Skeletal muscle cell (primary cell): ENCODE data around the gene GLRA1.

ENCODE experiments used
- DNase-seq: peaks from one replicate; pipeline ENCODE4 v3.0.0-alpha.2; 2010; ENCODE audit warnings: low read depth
- H3K4me3 ChIP-seq: 2 replicates; pipeline ENCODE4 v1.5.1; 2011; ENCODE audit warnings: low read depth, mild to moderate bottlenecking, control low read depth, low read length, moderate library complexity

GLRA1 gene

DNA sequence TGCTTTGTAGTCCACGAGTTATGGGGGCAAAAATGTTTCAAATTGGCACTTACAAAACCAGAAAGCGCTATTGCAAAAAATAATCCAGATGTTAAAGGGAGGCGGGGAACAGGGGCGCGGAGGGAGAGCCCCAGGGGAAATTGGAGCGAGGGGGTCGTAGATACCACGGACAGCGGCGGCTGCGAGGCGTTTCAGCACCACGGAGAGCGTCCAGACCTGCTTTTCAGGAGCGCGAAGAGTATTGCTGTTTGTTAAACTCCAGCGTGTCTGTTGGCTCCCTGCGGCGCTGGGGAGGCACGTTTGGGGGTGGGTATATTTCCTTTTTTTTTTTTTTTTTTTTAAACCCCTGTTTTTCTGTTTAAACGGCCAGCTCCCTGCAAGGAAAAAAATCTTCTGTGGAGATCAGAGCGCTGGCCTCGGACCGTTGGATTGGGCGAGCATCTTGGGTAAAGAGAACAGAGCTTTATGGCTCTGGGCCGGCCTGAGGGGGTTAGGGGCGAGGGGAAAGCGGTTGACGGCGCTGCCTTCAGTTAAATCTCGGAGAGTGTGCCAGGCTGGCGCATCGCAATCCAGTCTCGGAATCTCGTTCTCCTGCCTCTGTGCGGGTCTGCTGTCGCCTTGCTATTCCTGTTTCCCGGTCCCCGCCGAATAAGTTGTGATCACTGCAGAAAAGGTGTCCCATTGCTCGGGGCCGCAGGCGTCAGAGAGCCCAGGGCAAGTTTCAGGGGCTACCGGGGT is at the start of gene GLRA1:
Gene GLRA1, minus strand, starts transcription at position 288 of the 738 bp plus-strand sequence. CDS start 302 bp downstream, outside the sequence.
- DNase-seq, result peak; percentile 2
- H3K4me3 ChIP-seq, result no peak within 1 kb of the TSS

DNA sequence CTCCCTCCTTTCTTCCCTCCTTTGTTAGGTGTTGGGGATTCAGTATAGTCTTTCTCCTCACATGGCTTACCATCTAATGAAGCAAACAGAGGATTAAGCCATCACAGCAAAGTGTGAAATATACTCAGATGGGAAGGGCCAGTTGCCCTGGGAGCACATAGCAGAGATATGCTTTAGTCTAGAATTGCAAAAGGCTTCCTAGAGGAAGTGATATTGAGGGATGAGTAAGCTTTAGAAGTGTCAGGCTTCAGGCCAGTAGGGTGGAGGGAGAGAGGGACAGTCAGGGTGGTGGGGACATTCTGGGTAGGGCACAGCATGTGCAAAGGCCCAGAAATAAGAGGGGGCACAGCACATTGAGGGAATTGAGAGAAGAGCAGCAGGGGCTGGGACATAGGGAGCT is 46.2 kb upstream of the GLRA1 start:
- no peak overlapping the region for H3K4me3 ChIP-seq
- DNase-seq, result no peak

DNA sequence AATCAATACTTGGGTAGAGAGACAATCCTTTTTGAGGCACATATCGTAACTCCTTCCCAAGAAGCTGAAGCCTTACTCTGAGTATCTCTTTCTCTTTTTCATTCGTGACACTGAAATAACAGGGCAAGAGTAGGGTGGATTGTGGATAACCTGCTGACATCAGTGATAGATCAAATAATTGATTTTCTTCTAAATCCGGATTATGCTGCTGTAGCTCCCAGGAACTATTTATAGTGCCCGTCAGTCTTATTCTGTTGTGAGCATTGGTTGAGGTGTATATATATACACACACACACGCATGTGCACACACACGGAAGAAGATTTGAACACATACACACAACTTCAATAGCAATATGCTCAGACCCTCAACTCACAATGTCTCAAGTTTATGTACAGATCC is 43.2 kb upstream of the GLRA1 start:
- DNase-seq, result no peak

DNA sequence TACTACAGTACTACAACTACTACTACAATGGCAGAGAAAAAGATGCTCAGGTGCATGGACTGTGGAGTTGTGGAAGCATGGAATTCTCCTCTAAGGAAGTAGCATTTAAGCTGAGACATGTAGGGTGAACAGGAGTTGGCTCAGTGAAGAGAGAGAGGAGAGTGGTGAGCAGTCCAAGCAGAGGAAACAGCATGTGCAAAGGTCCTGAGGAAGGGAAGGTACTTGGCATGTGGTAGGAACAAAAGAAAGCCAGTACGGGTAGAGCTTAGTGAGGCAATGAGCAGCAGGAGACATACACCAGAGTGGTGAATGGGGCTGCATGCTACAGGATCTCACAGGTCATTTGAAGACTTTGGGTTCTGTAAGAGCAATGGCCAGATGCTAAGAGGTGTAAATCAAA is 41.4 kb upstream of the GLRA1 start:
- DNase-seq, result no peak
- no peak overlapping the region for H3K4me3 ChIP-seq

More for the DNA sequence above, 43.2 kb upstream of the GLRA1 start:
- H3K4me3 ChIP-seq, result no peak overlapping the region

DNA sequence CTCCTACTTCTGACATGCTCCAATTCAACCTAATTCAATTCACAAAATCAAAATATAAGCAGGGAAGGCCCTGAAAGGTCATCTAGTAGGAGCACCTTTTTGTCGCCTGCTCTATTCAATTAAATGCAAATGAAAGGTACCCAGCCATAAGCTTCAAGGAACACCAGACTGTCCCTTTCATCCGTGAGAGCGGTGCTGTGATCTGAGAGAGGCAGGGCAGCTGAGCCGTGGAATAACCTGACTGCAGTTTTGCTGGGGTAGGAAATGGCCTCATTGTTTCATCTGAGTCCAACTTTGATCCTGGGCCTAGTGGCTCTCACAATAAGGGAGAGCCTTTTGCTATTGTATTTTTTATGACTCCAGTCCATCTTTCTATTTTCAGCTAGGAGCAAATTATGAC is 39.8 kb upstream of the GLRA1 start:
- no peak for DNase-seq
- H3K4me3 ChIP-seq, result no peak overlapping the region

DNA sequence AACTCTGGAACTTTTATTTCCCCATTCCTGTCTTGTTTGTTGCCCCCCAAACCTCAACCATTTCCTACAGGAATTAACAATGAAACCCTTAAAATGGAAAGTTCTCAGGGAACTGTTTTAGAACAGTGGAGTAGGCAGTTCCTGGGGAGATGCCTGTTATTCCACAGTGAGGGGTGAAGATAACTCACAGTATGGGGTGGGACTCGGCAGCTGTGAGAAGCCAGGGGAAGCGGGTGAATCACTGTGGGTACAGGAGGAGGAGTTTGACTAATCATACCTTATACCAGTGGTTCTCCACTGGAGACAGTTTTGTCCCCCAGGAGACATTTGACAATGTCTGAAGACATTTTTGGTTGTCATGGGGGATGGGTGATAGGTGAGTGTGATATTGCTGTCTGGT is 36.9 kb upstream of the GLRA1 start:
- DNase-seq, result no peak
- no peak overlapping the region for H3K4me3 ChIP-seq

DNA sequence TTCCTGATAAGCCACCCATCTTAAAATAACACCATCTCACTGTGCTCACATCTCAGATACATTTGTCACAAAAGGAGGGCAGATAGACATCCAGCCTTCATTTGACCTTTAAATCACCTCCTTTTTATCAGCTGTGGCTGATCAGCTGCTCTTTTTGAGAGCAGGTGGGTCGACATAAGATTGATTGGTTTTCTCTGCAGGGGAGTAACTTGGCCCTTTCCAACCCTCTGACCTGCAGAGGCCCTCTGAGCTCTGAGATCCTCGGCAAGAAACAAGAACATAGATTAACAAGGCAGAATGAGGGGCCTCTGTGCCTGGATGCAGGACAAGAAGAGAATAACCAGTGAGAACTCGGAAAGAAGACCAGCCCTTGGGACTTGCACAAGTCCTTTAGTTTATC is 33.5 kb upstream of the GLRA1 start:
- no peak for DNase-seq
- H3K4me3 ChIP-seq, result no peak overlapping the region

DNA sequence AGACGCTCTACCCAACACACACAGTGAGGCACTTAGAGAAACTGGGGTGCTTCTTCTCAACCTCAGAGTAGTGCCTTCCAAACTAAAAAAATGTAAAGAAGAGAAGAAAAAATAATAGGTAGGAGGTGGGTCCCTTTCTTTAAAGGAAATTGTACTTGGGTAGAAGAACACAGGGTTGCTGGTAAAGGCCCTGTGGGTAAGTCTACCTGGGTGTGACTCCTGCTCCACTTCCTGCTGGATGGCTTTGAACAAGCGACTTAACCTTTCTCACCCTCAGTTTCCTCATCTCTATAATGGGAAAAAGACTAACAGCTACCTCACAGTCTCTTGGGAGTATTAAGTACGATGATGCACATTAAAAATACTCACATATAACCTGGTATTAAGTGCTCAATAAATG is 32.1 kb upstream of the GLRA1 start:
- no peak for DNase-seq
- no peak overlapping the region for H3K4me3 ChIP-seq

DNA sequence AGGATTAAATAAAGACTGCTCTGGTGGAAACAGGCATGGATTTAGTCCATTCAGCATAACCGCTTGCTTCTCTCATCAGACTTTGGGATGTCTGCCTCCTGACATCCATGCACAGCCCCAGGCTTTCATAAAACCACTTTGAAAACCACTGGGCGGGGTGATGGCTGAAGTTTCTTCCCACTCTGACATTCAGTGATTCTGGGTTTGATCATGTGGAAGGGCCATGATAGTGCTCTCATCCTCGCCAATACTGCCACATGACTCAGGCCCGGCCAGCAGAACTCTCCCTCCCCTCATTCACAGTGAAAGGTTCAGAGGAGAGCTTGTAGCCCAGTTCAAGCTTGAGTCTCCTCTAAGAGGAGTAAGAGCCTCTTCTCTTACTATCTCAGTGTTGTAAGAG is 29.6 kb upstream of the GLRA1 start:
- H3K4me3 ChIP-seq, result no peak overlapping the region
- DNase-seq, result no peak

DNA sequence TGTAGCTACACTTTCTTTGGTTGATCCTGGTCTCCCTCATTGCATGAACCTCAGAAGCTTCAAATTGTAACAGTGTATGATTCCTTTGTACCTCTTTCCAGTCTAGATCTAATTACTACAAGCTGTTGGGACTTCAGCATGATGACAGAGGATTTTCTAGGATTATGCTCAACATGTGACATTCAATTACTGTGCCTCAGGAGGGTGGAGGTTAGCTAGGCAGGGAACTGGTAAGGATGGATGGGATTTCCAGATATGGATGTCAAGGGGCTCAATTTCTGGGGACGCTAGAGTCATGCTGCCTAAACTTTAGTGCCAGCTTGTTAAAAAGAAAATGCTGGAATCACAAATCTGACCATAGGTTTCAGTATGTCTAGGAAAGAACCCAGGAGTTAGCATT is 29.2 kb upstream of the GLRA1 start:
- H3K4me3 ChIP-seq, result no peak overlapping the region
- DNase-seq, result no peak

DNA sequence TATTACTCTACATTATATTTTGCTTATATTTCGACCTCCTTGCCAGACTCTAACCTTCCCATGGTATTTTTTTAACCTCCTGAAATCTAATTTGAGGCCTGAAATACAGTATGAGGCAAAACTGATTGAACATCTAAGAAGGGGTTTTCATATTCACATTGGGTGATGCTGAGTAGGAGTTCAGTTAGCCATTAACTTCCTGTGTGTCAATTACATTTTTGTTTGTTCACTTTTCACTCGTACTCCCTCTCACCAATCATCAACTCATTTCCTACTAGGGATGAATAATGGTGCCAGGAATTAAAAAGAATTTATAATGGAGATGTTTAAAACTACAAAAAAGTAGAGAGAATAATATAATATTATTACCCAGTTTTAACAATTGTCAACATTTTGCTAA is 27.6 kb upstream of the GLRA1 start:
- H3K4me3 ChIP-seq, result no peak overlapping the region
- no peak for DNase-seq

DNA sequence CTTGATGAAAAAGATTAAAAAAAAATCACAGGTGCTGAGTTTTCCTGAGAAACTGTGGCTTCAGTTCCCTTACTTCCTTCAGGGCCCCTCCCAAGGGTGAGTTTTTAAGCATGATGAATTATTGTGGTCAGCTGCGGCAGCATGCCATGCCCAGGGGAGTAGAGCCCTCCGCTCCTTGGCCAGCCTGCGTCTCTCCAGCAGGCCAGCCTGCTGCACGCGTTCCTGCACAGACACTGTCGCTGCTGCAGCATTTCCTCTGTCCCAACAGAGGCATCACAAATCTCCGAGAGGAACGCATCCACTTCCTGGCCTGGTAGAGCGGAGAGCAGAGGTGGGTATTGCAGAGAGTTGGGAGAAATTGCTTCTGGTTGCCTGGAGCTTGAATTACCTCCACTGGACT is 26.1 kb upstream of the GLRA1 start:
- no peak overlapping the region for H3K4me3 ChIP-seq
- DNase-seq, result no peak

DNA sequence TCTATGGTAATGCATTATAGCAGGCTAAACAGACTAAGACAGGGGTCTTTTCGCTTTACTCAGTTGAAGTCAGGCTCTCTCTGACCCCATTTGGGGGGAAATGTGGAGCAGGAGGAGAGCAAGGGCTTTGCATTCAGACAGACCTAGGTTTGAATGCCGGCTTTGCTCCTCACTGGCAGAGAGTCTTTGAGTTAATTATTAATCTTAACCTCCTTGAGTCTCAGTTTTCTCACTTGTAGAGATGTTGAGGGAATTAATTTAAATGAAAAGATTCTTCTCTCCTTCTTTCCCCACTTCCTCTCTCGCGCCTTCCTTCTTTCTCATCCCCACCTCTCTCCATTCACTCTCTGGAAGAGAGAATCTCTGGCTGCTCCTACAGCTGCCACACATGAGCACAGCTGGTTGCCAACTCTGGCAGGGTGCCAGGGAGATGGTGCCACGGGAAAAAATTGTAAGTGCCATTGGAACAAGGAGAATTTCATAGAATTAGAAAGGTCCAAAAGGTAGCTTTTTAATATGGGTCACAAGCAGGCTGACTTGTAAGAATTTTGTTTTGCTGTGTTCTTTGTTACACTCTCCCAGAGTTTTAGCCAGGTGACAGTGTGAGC is 25.2 kb upstream of the GLRA1 start:
- no peak for DNase-seq
- no peak overlapping the region for H3K4me3 ChIP-seq

DNA sequence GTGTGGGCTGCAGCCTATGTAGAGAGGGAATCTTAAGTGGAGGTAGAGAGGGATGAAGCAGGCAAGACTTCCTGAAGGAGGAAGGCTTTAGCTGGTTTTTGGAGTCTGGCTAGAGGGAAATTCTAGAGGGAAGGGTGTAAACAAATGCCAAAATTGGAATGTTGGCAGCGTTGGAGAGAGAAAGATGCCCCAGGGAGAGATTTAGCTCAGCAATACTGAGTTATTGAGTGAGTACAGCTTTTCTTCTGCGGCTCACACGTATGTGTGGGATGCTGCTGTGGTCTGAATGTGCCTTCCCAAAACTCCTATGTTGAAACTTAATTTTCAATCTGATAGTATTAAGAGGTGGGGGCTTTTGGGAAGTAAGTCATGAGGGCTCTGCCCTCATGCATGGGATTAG is 24.5 kb upstream of the GLRA1 start:
- DNase-seq, result no peak
- H3K4me3 ChIP-seq, result no peak overlapping the region

DNA sequence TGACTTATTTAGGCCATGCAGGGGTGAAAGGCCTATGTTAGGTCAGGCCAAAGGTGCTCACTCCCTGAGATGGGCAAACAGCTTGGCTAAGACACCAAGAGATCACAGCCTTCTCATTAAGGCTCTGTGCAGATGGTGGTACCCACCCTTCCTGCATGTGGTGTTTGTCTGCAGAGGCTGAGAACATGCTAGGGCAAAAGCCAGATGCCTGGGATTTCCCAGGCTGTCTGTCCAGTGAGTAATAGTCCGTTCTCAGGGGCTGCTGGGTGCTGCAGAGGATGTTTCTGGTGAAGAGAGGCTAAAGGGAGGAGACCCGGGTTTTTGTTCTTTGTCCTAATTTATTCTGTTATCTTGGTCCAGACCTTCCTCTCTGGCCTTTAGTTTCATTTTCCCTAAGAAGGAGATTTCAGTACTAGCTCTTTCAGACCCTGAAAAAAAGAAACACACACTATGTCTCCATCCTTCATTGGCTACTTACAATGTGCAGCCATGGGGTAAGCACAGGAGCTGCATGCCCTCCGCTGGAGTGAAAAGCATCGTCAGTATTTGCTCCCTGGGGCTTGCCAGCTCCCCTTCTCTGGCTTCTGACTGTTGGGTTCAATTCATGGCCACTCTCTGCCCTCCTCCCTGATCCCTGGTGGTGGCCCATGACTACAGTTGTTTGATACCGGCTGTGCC is 23.4 kb upstream of the GLRA1 start:
- DNase-seq, result no peak
- H3K4me3 ChIP-seq, result no peak overlapping the region

DNA sequence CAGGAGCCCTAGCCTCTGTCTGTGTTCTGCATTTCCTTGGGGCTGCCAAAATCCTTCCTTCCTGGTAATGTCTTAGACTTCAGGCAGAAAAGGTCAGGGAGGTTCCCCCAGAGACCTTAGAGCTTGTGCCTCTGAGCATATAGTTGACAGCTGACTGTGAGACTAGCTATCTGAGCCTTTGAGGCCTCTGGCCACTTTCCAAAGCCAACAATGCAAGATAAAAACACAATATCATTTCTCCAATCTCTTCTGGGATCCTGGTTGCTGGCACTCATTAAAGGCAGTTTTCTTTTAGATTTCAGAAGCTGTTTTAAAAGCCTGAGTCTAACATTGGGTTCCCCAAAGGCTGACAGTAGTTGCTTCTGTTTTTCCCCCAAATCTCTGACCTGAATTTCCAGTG is 13.2 kb upstream of the GLRA1 start:
- H3K4me3 ChIP-seq, result no peak overlapping the region
- DNase-seq, result no peak

DNA sequence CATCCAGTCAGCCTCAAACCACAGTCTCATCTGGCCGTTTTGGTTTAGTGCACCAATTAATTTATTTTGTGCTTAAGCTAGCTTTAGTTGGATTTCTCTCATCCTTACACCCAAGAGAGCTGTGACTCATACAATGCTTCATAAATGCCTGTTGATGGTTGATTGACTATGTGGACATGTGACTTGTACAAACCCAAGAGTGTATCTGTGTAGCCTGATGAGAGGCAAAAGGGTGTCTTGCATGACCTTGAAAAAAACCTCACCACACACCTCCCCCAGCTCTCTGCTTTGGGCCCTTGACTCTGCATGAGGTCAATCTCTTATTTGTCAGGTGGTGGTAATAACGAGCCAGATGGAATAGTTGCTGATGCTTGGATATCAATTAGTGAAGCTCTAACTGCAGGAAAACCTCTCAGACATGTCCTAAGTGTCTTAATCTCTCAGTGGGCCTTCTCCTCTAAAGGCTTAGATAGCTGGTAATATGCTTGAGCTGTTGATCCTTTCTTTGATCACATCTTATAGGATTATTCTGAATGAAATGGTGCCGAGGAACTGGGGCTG is 10.6 kb upstream of the GLRA1 start:
- no peak for DNase-seq

DNA sequence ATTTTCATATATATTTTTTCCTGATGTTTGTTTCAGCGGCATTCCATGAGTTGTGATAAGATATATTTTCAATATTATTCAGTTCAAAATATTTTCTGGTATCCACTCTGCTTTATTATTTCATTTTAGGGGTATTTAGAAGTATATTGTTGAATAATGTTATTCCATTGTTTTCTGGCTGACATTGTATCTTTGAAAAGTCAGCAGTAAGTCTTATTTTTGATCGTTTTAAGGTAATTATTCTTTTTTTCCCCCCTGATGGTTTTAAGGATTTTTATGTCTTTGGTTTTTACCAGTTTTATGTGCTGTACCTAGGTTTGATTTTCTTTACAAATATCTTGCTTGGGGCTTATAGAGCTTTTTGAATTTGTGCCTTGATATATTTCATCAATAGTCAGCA is 6.6 kb upstream of the GLRA1 start:
- no peak for DNase-seq
- no peak overlapping the region for H3K4me3 ChIP-seq

More for the DNA sequence above, 10.6 kb upstream of the GLRA1 start:
- no peak overlapping the region for H3K4me3 ChIP-seq

DNA sequence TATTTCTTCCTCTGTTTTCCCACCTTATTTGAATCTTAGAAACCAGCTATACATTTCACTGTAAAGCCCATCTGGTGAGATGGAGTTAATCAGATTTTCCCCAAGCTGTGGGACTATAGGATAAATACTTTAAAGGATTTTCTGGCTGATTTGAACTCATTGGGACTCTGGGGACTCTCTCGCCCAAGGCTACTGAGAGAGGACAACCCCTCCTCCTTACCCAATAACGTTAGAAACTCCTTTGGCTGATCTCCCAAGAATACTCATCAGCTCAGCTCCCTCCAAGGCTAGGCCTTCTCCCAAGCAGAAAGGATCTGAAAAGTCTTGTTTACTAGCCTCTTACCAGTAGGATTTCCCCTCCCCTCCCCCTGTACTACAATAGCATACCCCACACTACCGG is 1.5 kb upstream of the GLRA1 start:
- no peak overlapping the region for H3K4me3 ChIP-seq
- no peak for DNase-seq

DNA sequence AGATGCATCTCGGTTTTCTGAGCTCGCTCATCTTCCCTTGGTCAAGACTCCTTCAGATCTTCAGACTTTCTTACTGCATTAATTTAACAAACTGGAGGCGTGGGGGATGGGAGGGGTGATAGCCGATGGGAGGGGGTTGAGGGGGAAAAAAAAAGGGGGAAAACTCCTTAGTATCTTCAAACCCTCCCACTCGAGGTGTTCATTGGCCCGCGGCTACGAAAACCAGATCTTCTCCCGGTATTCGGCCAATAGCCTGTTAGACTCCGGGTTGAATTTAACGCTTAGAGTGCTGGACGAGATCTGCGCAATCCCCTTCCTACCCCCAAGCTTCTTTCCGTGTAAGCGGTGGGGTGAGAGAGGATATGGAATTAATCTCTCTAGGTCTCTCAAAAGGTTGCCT is 689 bp upstream of the GLRA1 start:
- no peak for DNase-seq

More for the DNA sequence above, 689 bp upstream of the GLRA1 start:
- no peak overlapping the region for H3K4me3 ChIP-seq
